Fibroblast of upper back skin (primary cell): ENCODE data around the gene CNTROB.

Experiments
- DNase-seq: peaks from one replicate; pipeline ENCODE4 v3.0.0-alpha.2; 2013

Gene CNTROB

GRCh38 chr17:7987112-7987893 lies 55.3 kb downstream of the CNTROB start:
- DNase-seq, result peak; percentile 32

GRCh38 chr17:7988750-7989178 lies 56.8 kb downstream of the CNTROB start:
- peak; percentile 89 for DNase-seq

- peak; percentile 62 for DNase-seq
Measured at GRCh38 chr17:7989781-7990655, 58.0 kb downstream of the CNTROB start.

- peak; percentile 35 for DNase-seq
Measured at GRCh38 chr17:7992516-7992915, 60.5 kb downstream of the CNTROB start.

GRCh38 chr17:7992924-7993323 lies 60.9 kb downstream of the CNTROB start:
- no peak for DNase-seq

GRCh38 chr17:7993972-7994589 lies 62.1 kb downstream of the CNTROB start:
- no peak for DNase-seq

GRCh38 chr17:7995724-7996123 lies 63.7 kb downstream of the CNTROB start:
- no peak for DNase-seq

GRCh38 chr17:7997186-7997585 lies 65.2 kb downstream of the CNTROB start:
- peak; percentile 32 for DNase-seq
